DMS153 (cell line): ENCODE measurements around the gene PIERCE2.
"Not testable (repeated sequence)": the region's sequence is repeated elsewhere in the genome, so short reads cannot be mapped to it uniquely, and the experiment has no call there.

Source experiments
- DNase-seq: peaks from one replicate; lab custom pipeline; 2025; lab: John Stamatoyannopoulos, UW

PIERCE2 gene

GRCh38 chr15:55434989-55435825, 26.9 kb downstream of the PIERCE2 start:
- no peak for DNase-seq

DNA sequence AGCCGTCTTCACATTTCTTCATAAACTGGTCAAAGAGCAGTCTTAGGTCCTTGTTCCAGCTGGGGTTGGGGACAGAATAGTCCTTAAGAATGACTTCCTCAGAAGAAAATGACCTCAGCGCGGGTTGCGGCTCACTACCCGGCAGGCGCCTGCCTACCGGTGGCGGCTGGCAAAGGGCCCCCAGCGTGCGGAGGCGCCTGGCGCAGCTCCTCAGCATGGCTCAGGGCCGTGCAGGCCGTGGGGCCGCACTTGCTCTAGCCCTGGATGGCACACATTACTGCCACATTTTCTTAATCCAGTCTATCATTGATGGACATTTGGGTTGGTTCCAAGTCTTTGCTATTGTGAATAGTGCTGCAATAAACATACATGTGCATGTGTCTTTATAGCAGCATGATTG, 34.8 kb downstream of the PIERCE2 start:
- not testable (repeated sequence) for DNase-seq

- DNase-seq: not testable (repeated sequence)
Observed at GRCh38 chr15:55445936-55446335, 37.6 kb downstream of the PIERCE2 start.

DNA sequence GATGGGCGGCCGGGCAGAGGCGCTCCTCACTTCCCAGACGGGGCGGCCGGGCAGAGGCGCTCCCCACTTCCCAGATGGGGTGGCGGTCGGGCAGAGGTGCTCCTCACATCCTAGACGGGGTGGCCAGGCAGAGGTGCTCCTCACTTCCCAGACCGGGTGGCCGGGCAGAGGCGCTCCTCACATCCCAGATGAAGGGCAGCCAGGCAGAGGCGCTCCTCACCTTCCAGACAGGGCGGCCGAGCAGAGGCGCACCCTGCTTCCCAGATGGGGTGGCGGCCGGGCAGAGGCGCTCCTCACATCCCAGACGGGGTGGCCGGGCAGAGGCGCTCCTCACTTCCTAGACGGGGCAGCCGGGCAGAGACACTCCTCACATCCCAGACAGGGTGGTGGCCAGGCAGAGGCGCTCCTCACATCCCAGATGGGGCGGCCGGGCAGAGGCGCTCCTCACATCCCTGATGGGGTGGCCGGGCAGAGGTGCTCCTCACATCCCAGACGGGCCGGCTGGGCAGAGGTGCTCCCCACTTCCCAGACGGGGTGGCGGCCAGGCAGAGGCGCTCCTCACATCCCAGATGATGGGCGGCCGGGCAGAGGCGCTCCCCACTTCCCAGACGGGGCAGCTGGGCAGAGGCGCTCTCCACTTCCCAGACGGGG, 38.2 kb downstream of the PIERCE2 start:
- not testable (repeated sequence) for DNase-seq

DNA sequence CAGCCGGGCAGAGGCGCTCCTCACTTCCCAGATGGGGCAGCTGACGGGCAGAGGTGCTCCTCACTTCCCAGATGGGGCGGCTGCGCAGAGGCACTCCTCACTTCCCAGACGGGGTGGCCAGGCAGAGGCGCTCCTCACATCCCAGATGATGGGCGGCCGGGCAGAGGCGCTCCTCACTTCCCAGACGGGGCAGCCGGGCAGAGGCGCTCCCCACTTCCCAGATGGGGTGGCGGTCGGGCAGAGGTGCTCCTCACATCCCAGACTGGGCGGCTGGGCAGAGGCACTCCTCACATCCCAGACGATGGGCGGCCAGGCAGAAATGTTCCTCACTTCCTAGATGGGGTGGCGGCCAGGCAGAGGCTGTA, 38.7 kb downstream of the PIERCE2 start:
- DNase-seq: not testable (repeated sequence)

GRCh38 chr15:55457401-55458022, 49.2 kb downstream of the PIERCE2 start:
- DNase-seq: peak; percentile 91

- DNase-seq: no peak
Observed at GRCh38 chr15:55461447-55461846, 53.2 kb downstream of the PIERCE2 start.

DNA sequence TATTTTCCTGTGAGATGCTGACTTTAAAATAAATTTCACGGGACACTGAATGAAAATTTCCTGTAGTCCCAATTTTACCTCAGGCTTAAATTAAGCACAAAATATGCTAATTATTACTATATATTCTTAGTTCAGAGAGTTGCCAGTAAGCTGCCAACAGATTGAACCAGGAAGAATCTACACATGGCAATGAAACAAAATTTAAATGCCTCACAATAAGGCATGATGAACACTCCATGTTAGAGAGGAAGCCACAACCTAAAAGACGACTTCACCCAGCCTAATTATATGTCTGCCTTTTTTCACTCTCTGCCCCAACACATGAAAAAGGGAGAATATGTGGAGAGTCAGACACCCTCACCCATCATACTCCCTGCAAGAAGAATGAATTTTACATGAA, 60.0 kb downstream of the PIERCE2 start:
- DNase-seq: no peak
